GM18526 (cell line): Measurements from ENCODE around the gene FHIT.

ENCODE experiments used
- POLR2A ChIP-seq: IDR thresholded peaks from 3 replicates; pipeline ENCODE4 v1.6.1; 2011; ENCODE audit not compliant: insufficient read length; ENCODE audit errors: extremely low read depth

The FHIT gene

DNA sequence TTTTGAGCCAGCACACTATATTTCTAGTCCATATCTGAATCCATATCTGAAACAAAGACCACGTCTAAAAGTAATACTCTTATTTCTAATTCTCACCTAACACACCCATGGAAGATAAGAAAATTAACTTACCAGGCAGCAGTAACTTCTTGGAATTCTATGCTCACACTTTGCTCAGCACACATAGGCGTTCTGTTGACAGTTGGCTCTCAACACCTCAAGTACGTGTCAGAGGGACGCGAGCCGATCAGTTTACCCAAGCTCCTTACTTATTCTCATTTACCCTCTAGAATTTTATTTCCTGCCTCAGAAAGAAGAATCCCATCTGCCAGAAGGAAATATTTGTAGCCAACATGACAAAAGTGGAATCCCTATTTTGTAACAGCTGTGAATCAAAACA lies 911.9 kb downstream of the FHIT start:
- no peak for TF ChIP-seq POLR2A

DNA sequence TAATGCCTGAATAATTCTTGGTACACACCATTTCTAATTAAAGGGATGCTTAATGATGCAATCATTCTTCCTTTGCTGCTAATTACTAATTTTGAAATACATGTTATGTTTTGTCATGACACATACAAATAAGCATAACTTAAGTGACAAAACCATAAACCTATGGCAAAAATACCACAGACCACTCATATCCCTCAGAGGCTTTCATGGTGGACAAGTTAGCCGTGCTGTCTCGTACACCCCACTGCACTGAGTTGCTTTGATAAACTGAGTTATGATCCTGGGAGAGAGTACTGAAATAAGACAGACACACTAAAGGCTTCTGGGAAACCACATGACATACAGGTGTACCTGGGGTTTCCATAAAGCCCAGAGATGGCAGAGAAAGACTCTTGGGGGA lies 913.8 kb downstream of the FHIT start:
- TF ChIP-seq POLR2A = no peak

DNA sequence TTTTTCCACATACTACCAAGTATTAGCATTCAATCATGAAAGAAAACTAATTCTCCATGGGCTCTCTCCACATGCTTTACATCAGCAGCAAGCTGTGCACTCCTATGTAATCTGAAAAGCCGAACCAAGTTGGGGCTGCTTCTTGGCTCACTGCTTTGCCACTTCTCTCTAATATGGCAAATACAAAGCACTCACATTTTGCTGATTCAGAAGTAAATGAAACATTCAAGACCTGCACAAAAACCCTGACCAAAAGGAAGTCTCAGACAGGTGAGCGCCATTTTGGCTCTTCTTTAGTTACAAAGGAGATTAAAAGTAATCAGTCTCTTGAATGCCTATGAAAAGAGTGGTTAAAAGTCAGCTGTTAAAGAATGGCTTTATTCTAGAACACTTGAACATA lies 915.2 kb downstream of the FHIT start:
- TF ChIP-seq POLR2A = no peak

DNA sequence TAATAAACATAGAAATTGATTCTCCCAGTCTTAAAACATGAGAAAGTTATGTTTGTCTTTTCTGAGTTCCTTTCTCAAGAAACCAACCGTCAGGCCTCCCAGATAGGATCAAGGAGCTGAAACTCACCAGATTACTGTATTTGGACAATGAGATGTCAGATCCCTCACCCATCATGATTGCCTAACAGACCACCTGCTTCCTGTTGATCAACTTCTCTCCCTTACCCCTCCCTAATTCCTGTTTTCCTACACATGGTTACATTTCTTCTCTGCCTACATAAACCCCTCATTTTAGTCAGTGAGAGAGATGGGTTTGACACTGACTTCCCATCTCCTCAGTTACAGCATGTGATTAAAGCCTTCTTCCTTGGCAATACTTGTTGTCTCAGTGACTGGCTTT lies 917.5 kb downstream of the FHIT start:
- no peak for TF ChIP-seq POLR2A

DNA sequence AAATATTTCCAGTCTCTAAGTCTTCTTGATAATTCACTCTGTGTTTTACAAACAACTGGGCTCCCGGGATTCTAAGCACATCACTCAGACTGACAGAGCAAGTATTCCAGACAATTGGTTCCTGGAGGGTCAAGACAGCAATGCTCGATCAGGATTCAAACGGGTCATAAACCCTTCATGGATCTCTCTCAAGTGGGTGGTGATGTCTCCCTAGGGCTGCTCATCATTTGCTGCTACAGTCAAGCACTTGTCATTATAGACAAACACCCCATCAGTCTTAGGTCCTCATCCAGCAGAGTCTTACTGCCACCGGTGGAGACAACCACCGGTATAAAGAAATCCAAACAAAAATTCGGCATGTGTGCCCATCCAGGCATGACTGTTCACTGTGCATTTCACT lies 921.1 kb downstream of the FHIT start:
- TF ChIP-seq POLR2A = no peak

DNA sequence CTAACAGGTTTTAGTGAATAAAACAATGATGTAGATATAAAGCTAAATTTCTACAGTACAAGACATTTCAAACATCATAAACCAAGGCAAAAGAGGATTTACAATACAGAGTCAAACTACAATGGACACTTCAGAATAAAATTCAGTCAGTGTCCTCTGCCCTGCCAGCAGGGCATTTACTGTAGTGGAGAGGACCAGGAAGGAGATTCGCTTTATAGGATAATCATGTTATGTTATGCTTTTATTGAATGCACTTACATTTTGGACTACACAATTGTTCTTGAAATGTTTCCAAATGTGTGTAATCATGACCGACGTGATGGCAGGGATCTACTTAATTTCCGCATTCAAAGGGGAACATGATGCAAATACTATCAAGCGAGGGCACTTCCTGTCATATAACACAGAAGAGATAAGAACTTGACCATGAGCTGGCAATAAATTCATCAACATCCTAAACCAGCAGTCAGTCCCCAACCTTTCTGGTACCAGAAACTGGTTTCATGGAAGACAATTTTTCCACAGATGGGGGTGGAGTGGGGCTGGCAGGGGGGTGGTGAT lies 925.6 kb downstream of the FHIT start:
- TF ChIP-seq POLR2A = no peak

DNA sequence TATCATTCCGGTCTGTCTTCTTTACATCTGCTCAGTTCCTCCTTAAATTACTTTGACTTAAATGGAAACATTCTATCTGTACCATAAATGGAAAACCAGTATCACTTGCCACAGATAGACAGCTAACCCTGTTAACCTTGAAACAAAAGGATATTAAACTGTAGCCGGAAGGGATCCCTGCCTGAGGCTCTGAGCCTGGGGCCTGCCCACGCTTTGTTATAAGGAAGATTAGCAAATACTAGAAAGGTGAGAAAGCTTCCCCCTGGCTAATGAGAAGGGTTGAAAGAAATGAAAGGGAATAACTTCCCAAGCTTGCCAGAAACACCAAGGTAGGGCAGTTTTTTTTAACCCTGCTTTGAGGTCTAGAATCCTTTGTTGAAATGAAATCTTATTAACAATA lies 927.6 kb downstream of the FHIT start:
- TF ChIP-seq POLR2A = no peak

DNA sequence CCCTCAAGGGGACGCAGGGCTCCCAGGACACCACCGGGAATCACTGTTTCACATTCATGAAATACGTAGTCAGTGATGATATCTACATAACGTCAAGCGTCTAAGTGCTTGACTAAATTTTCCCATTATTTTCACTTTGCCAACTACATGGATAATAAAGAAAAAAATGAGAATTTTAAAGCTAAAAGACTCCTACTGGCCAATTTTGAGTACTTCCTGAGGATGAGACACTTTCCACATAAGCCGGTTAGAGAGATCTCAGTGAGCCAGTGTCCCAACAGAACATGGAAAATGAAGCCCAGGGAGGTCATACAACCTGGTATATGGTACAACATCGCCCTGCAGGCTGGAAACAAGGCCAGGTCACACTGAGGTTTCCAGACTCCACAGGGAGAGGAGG lies 928.1 kb downstream of the FHIT start:
- no peak for TF ChIP-seq POLR2A

DNA sequence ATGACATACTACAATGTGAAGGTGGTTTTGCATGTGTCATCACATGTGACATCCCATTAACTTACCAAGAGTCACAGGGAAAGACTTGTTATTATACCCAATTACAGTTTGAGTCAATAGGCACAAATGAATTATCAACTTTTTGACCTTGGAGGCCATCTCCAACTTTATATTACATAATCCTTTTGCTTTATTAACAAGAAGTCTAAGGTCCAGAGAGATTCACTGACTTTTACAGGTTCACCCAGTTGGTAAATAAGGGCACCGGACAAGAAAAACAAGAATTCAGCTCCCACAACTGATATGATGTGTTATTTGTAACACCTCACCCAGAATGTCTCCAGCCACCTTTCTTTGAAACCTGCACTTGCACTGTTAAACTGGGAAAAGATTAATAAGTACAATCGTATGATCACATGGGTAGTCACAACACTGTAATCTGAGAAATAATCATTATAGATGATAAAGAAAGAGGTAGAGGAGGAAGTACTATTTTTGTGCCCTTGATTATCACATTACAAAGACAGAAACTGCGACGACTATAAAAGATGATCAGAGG lies 928.9 kb downstream of the FHIT start:
- no peak for TF ChIP-seq POLR2A

DNA sequence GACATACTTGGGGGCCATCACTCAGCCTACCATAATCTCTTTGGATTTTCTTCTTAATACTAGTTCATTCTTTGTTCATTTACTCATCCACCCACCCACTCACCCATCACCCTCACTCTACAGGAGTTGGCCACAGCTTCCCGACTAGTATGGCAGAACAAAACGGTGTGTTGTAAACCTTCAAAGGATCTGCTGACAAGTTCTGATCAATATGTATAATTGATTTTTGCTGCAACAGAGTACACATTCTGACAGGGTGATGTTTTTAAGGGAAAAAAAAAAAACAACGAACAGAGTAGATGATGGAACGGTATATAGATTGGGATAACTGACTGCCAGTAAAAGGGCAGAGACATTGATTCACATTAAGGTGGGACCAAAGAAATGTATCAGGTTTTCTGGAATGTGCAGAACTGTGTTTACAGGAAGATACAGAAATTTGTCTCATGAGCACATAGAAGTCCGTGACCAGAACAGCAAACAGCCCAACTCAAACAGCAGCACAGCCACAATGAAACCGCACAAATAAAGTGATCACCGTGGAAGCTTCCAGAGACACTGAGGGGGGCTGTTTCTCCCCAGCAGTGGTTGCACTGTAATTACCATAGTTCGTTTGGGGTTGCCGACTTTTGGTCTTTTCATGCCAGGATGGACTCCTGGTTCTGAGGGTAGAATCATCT lies 931.9 kb downstream of the FHIT start:
- no peak for TF ChIP-seq POLR2A

DNA sequence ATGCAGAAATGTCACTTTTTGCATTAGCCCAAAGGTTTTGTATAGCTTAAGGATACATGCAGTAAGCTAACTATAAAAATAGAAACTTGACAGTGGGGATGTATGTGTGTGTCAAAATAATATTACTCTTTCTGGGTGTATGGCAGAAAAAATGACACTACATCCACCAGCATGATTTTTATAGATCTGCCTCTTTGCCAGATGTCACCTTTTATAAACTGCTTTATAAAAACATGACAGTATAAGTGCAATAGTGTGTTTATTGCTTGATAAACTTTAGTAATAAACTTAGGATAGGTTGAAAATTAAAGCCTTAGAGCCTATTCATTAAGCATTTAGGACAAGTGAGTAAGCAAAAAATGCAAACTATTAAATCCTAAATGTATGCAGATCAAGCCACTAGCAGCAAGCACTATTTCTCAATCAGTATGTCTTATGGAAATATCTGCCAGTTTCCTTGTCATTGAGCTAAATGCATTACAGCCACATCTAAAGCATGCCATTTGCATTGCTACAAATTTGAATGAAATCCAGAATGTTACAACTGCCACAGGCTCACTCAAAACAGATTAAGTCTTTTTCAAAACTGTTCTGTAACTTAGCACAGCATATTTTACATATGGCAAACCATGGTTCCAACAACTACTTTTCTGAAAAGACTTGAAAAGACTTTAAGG lies 935.0 kb downstream of the FHIT start:
- TF ChIP-seq POLR2A = no peak

DNA sequence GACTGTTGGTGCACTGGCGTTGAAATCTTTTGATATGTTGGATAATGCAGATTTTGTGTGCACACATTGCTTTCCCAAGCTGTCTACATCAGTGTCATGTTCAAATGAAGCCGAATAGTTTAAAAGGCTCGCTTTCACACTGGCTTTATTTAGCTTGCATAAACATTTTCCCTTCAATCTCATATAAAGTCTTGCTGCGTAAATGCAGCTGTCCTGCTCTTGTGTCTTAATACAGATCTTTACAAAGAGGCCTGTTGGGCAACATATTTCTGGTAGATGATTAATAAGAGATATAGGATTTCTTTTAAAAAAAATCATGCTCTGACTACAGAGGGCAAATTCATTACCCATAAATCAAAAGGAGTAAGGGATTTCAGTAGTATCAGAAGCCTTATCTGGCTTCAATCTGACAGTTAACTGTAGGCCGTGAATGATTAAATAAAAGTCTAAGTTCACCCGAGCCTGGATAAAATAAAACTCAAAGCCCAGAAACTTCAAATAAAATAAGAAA lies 937.2 kb downstream of the FHIT start:
- no peak for TF ChIP-seq POLR2A

DNA sequence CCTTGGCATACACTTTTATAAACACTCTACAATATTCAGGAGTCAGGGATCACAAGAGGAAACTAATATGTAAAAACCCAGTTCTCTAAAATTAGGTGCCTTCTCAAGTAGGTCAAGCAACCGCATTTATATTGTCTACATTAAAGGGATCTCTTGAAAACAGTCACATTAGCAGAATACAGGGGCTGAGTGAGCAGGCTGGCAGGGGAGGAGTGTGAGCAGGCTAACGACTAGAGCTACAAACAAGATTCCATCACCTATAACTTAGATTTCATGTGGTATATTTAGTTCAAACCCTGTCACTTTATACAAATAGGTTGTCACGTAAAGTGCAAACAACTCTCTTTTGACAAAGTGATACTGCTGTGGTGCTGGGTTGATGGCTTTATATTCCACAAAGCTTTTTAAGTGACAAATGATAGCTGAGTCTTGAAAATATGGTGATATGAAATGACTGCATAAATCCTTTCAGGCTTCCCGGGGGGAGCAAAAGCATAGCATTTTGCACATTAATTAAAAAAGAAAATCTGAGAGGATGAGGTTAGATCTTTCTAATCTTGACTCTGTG lies 937.9 kb downstream of the FHIT start:
- no peak for TF ChIP-seq POLR2A

DNA sequence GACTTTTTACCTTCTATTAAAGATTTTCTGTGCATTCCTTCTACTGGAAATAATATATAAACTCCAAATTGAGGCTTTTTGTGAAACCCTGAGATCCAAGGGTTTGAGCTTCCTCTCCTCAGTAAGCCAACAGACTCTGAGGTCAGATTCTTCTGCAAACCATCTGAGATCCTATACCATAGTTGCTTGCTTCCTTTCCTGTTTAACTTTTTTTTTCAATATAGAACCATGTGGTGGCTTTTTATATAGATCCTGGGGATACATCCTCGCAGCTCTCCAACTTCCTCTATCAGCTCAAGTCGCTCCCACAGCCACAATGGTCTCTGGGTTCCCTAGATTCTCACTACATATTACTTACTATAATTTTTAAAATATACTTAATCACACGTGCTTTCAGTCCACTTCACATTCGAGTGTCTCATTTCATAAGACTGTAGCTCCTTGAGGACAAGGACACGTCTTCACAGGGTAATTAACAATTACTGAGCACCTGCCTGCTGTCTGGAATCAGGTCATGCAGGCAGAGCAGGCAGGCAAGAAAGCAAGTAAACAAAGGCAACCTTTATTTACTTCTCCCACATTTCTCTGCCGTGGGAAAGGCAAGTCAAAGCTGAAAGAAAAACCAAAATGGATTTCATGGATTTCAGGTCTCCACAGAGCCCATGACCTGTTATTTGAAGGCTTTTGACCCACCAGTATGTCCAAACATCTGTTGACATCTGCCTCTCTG lies 941.5 kb downstream of the FHIT start:
- TF ChIP-seq POLR2A = no peak

DNA sequence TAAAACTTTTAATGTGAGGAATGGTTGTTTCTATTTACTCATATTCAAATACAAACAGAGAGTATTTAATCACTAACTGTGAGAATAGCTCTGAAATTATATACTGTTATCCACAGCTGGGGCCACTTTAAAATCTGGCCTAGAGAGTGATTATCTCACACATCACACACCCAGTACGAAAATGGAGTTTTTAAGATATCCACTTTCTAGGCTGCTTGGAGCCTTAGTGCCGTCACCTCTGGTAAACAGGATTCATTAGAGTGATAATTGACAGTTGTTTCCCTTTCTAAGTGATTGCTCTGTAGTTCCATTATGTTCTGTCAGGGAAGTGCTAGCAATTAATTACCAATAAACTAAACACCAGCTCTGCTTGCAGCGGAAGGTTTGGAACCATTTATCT lies 942.4 kb downstream of the FHIT start:
- TF ChIP-seq POLR2A = no peak

DNA sequence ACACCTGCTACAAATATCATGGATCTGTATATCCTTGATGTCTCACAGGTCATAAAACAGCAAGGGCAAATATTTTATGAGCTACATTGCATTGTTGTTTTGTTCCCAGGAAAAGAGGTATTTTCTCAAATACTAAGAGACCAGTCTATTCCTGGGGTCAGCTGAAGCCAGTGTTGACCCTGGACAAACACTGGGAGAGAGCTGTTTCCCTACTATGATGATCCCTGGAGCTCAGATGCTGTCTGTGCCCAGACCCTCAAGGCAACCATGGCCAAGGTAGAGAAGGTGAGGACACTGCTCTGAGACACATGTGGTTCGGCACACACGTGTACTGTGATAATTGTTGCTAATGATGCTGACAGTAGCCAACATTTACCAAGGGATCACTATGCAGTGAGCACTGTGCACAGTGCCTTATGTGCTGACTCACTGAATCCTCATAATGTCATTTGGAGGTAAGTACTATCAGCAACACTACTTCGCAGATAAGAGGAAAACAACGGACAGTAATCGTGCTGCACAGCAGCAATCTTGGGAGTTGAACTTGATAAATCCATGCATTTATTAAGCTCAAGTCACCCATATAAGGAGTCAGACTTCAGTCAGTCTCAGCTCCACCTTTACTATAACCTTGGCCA lies 943.6 kb downstream of the FHIT start:
- no peak for TF ChIP-seq POLR2A
